Endodermal cell (in vitro differentiated cells): ENCODE measurements around the gene PRMT1. TPM values are rescaled to one million over a fixed set of nuclear protein-coding genes. Genes with fewer than 3 reads are reported as not detected.

Experiments
- DNase-seq: peaks from one replicate; pipeline ENCODE4 v3.0.0-alpha.2; 2017
- H3K27ac ChIP-seq: 2 replicates; pipeline ENCODE4 v1.5.1; 2013; ENCODE audit warnings: mild to moderate bottlenecking, low read depth, low read length, moderate library complexity
- H3K27me3 ChIP-seq: 2 replicates; pipeline ENCODE4 v1.6.1; 2013; ENCODE audit warnings: mild to moderate bottlenecking, low read length, moderate library complexity; ENCODE audit not compliant: insufficient read depth, control insufficient read depth, poor library complexity, severe bottlenecking
- H3K36me3 ChIP-seq: 2 replicates; pipeline ENCODE4 v1.7.0; 2013; ENCODE audit warnings: mild to moderate bottlenecking, low read length, moderate library complexity; ENCODE audit not compliant: control insufficient read depth, insufficient read depth
- H3K4me1 ChIP-seq: one replicate; pipeline ENCODE4 v1.7.0; 2013; ENCODE audit warnings: low read length; ENCODE audit not compliant: control insufficient read depth, insufficient read depth
- H3K4me3 ChIP-seq: 2 replicates; pipeline ENCODE4 v1.5.1; 2013; ENCODE audit warnings: mild to moderate bottlenecking, low read length, moderate library complexity
- H3K9ac ChIP-seq: 2 replicates; pipeline ENCODE4 v1.6.1; 2013; ENCODE audit warnings: mild to moderate bottlenecking, low read length, moderate library complexity; ENCODE audit not compliant: poor library complexity, severe bottlenecking; ENCODE audit errors: extremely low read depth
- H3K9me3 ChIP-seq: 2 replicates; pipeline ENCODE4 v1.6.1; 2013; ENCODE audit warnings: mild to moderate bottlenecking, low read length, moderate library complexity; ENCODE audit not compliant: control insufficient read depth
- H3K27ac Mint-ChIP-seq: 2 replicates; pipeline ENCODE4 v1.8.0; 2020; ENCODE audit warnings: mixed read lengths
- H3K27me3 Mint-ChIP-seq: 2 replicates; pipeline ENCODE4 v1.8.0; 2021; ENCODE audit warnings: mild to moderate bottlenecking, mixed read lengths; ENCODE audit not compliant: insufficient read depth
- H3K36me3 Mint-ChIP-seq: 2 replicates; pipeline ENCODE4 v1.8.0; 2020; ENCODE audit warnings: low read depth, mixed read lengths
- H3K4me1 Mint-ChIP-seq: 2 replicates; pipeline ENCODE4 v1.8.0; 2020; ENCODE audit warnings: mixed read lengths
- H3K4me3 Mint-ChIP-seq: 2 replicates; pipeline ENCODE4 v1.8.0; 2020; ENCODE audit warnings: mild to moderate bottlenecking, moderate library complexity, mixed read lengths
- H3K9me3 Mint-ChIP-seq: 2 replicates; pipeline ENCODE4 v1.8.0; 2020; ENCODE audit warnings: mild to moderate bottlenecking, mixed read lengths
- WGBS, 2 experiments: methylation state at CpG; one replicate each; pipeline versions ENCODE4 v1.1.5 to v1.1.7; 2013; ENCODE audit warnings: missing lambda C conversion rate in 2 of 2, mixed read lengths in 1 of 2; ENCODE audit not compliant: insufficient coverage in 1 of 2, insufficient read length in 1 of 2; 5-methylcytosine and 5-hydroxymethylcytosine counted together
- total RNA-seq, 2 donors: library from RNA; stranded (reverse); fragmentation: NEBNext Ultra II Directional in 1 of 2; extraction: Animal tissue kit (Norgen Biotek cat#: 25700) in 1 of 2; gene quantifications; 2 replicates in 1 of 2; 3 replicates in 1 of 2; pipeline ENCODE4 v1.2.1, GENCODE V29; 2021
- TF ChIP-seq, protein P1 (sequence below): fragments of 200-600 bp; sonication (generic); conservative IDR thresholded peaks from 2 replicates; pipeline ENCODE4 v1.5.0; 2021; ENCODE audit warnings: antibody characterized with exemption, mild to moderate bottlenecking

Gene PRMT1
- total RNA-seq, 2 donors from 2014 or later = 343 to 362 TPM

DNA sequence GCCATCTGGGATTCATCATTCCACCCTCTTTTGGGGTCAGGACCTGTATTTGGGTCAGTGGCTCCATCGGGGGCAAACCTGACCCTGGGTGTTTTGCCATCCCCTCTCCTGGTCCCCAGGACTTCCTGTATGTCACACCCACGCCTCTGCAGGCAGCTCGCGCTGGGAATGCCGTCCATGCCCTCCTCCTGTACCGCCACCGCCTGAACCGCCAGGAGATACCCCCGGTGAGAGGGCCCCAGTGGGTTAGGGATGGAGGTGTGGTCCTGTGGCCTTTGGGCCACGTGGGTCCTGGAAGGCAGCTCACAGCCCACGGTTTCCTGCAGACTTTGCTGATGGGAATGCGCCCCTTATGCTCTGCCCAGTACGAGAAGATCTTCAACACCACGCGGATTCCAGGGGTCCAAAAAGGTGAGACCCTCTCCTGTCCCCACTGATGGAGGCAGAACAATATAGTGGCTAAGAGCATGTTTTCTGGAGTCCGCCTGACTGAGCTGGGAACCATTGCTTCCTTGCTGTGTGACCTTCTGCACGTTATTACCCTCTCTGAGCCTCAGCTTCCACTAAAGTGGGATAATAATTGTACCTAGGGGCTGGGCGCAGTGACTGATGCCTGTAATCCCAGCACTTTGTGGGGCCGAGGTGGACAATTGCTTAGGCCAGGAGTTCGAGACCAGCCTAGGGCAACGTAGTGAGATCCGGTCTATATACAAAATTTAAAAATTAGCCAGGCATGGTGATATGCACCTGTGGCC is 28.0 kb downstream of the PRMT1 start:
- Mint-ChIP-seq H3K9me3 (no peaks in the 10 kb centered on the region), H3K27ac (no peak overlapping the region), H3K4me1 (no peaks in the 10 kb centered on the region), H3K4me3 (no peak overlapping the region), H3K36me3 (peaks cover 10% of the 10 kb centered on the region), H3K27me3 (no peaks in the 10 kb centered on the region)
- Histone ChIP-seq H3K9me3 (no peaks in the 10 kb centered on the region), H3K36me3 (no peaks in the 10 kb centered on the region), H3K4me3 (no peak overlapping the region), H3K9ac (no peak overlapping the region), H3K27me3 (peaks cover 5% of the 10 kb centered on the region), H3K4me1 (no peaks in the 10 kb centered on the region), H3K27ac (no peak overlapping the region)
- no peak for DNase-seq
- TF ChIP-seq, protein P1, sequence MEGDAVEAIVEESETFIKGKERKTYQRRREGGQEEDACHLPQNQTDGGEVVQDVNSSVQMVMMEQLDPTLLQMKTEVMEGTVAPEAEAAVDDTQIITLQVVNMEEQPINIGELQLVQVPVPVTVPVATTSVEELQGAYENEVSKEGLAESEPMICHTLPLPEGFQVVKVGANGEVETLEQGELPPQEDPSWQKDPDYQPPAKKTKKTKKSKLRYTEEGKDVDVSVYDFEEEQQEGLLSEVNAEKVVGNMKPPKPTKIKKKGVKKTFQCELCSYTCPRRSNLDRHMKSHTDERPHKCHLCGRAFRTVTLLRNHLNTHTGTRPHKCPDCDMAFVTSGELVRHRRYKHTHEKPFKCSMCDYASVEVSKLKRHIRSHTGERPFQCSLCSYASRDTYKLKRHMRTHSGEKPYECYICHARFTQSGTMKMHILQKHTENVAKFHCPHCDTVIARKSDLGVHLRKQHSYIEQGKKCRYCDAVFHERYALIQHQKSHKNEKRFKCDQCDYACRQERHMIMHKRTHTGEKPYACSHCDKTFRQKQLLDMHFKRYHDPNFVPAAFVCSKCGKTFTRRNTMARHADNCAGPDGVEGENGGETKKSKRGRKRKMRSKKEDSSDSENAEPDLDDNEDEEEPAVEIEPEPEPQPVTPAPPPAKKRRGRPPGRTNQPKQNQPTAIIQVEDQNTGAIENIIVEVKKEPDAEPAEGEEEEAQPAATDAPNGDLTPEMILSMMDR = no peak
- 92 to 95% methylated on average over 17 to 22 of the region's 22 CpGs for WGBS, 2 experiments

DNA sequence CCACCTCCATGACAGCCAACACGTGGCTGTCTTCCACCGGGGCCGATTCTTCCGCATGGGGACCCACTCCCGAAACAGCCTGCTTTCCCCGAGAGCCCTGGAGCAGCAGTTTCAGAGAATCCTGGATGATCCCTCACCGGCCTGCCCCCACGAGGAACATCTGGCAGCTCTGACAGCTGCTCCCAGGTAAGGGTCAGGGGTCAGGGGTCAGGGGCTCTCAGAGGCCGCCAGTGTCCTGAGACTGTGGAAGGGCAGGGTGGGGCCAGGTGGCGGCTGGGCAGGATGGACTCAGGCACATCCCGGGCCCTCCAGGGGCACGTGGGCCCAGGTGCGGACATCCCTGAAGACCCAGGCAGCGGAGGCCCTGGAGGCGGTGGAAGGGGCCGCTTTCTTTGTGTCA is 28.8 kb downstream of the PRMT1 start:
- Mint-ChIP-seq H3K9me3 (no peaks in the 10 kb centered on the region), H3K27me3 (no peaks in the 10 kb centered on the region), H3K4me1 (no peaks in the 10 kb centered on the region), H3K4me3 (no peak overlapping the region), H3K36me3 (peaks cover 16% of the 10 kb centered on the region), H3K27ac (no peak overlapping the region)
- H3K4me3 ChIP-seq = no peak overlapping the region
- no peak for DNase-seq
- H3K27me3 ChIP-seq = peaks cover 3% of the 10 kb centered on the region
- TF ChIP-seq, protein P1 = no peak
- H3K4me1 ChIP-seq = no peaks in the 10 kb centered on the region
- H3K36me3 ChIP-seq = no peaks in the 10 kb centered on the region
- 90 to 93% methylated on average over 11 to 16 of the region's 16 CpGs for WGBS, 2 experiments
- no peaks in the 10 kb centered on the region for H3K9me3 ChIP-seq
- no peak overlapping the region for H3K9ac ChIP-seq
- no peak overlapping the region for H3K27ac ChIP-seq

DNA sequence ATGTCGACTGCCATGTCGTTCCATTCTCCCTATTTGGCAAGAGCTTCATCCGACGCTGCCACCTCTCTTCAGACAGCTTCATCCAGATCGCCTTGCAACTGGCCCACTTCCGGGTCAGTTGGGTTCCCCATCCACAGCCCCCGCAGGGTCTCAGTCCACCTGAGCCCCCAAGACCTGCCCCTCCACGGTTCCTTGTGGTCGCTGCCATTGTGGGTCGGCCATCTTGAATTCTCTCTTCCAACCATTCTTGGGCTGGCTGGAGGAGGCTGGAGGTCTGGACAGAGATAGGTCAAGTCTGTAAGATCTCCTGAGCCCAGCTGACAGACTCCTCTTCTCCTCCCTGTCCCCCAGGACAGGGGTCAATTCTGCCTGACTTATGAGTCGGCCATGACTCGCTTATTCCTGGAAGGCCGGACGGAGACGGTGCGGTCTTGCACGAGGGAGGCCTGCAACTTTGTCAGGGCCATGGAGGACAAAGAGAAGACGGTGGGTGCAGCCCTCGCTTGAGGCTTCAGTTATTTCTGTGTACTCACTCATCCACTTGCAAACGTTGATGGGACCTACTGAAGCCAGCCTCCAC is 33.4 kb downstream of the PRMT1 start:
- H3K27ac Mint-ChIP-seq = no peak overlapping the region
- Histone ChIP-seq H3K4me1 (no peaks in the 10 kb centered on the region), H3K9ac (no peak overlapping the region), H3K4me3 (no peak overlapping the region), H3K9me3 (no peaks in the 10 kb centered on the region), H3K27me3 (no peaks in the 10 kb centered on the region), H3K36me3 (no peaks in the 10 kb centered on the region), H3K27ac (no peak overlapping the region)
- H3K27me3 Mint-ChIP-seq = no peaks in the 10 kb centered on the region
- H3K4me1 Mint-ChIP-seq = no peaks in the 10 kb centered on the region
- no peak for DNase-seq
- no peak overlapping the region for H3K4me3 Mint-ChIP-seq
- H3K9me3 Mint-ChIP-seq = peaks cover 2% of the 10 kb centered on the region
- 92 to 93% methylated on average over 12 to 20 of the region's 20 CpGs for WGBS, 2 experiments
- peaks cover 33% of the 10 kb centered on the region for H3K36me3 Mint-ChIP-seq
- TF ChIP-seq, protein P1 = no peak
